GM19463 (cell line): ENCODE results near the gene TUFT1.

Source experiments
- ATAC-seq: cut with Tn5 transposase; IDR thresholded peaks from one replicate; pipeline ENCODE4 v1.9.1; 2021; ENCODE audit warnings: mild to moderate bottlenecking, moderate library complexity; ENCODE audit not compliant: unreplicated experiment

The TUFT1 gene

DNA sequence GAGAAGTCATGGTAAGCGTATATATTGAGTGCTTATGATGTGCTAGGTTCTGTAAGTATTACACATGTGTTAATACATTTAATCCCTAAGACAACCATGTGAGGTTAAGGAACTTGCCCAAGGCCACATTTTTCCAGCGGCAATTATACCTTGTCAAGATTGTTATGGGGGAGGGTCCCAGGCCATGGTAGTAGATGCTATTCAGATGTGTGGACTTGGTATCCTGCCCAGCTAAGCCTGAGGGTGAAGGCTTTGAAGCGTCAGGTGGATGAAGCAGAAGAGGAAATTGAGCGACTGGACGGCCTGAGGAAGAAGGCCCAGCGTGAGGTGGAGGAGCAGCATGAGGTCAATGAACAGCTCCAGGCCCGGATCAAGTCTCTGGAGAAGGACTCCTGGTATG, 3.6 kb upstream of the TUFT1 start:
- ATAC-seq: no peak

DNA sequence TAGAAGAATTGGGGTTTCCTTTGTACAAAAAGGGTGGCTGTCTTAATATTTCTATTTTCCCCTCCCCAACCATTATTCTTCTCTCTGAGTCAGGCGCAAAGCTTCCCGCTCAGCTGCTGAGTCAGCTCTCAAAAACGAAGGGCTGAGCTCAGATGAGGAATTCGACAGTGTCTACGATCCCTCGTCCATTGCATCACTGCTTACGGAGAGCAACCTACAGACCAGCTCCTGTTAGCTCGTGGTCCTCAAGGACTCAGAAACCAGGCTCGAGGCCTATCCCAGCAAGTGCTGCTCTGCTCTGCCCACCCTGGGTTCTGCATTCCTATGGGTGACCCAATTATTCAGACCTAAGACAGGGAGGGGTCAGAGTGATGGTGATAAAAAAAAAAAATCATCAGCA, 3.0 kb upstream of the TUFT1 start:
- ATAC-seq: no peak

- peak; percentile 44 for ATAC-seq
These were observed 638 bp upstream of the TUFT1 start for GRCh38 chr1:151539321-151540020.

- ATAC-seq: no peak
These were observed 871 bp downstream of the TUFT1 start for GRCh38 chr1:151540982-151541377.

DNA sequence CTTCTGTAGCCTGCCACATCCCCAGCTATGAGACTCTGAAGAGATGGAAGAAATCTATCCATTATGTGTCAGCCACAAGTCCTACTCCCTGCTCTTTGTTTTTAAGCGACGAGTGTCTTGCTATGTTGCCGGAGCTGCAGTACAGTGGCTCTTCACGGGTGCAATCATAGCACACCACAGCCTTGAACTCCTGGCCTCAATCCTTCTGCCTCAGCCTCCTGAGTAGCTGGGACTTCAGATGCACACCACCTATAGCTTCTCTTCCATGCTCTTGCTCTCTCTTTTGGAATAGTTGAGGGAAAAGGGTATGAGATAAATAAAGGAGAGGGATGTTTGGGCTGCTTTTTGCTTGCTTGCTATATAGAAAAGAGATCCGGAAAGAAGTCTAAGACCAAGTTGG, 1.6 kb downstream of the TUFT1 start:
- no peak for ATAC-seq

- no peak for ATAC-seq
These were observed 2.6 kb downstream of the TUFT1 start for GRCh38 chr1:151542710-151543129.

DNA sequence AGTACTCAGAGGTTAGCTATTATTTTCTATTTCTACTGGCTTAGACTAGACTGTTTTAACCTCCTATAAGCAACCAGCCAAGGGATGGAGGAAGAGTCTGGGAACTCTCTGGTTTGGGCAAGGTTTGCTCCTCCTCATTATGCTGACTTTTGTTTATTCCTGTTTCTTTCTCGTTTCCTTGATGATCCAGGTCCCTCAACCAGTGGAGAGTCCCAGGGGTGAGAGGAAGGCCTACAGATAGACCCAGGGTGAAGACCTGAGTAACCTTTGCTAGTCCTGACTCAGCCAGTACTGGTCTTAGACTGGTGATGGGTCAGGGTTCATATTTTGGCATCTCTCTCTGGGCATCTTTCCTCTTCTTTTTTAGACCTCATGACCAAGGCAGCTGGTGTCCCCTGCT, 5.4 kb downstream of the TUFT1 start:
- no peak for ATAC-seq

- ATAC-seq: no peak
These were observed 6.2 kb downstream of the TUFT1 start for GRCh38 chr1:151546011-151546925.

DNA sequence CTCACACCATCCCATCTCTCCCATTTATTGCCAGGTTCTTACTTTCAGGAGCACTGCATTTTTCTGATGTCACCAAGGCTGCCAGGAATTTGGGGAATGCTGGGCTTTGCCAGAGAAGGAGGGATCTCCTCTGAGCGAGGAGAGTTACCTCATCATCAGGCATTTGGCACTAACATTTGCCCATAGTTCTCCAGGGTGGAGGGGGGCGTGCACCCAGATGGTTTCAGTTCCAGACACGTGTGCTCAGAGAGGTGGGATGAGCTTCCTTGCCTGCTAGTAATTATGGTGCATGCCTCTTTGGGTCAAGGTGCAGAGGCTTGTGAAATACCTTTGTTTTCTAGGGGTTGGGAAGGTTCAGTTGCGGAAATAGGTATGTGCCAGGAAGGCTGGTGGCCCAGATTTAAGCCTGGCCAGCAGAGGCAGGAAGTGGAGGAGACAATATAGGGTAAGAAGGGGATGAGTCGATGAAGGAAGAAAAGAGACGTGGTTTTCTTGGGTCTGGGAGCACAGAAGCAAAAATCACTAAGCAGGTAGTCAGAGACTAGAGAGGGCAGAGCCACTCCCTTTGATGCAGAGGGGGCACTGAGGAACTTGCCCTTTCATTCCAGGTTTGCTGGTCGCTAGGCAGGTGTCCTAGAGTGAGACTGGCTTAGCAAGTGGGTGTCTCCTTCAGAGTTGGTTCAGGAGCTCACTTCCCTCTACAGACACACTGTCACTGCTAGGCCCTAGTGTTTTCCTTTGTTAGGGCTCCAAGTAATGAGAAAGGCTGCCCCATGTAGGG, 7.2 kb downstream of the TUFT1 start:
- ATAC-seq: no peak

DNA sequence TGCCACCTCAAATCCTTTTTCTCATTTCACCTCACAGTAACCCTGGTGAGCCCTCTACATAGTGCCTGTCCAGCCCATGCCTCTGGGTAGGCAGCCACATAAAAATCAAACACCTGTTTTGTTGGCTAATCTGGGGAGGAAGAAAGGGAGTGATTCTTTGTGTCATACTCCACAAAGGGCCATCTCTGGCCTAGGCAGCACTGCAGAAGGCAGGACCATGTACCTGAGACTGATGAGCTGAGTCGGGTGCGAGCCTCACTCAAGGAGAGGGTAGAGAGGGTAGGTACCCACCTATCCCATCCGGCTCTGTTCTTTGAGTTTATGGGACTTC, 7.8 kb downstream of the TUFT1 start:
- no peak for ATAC-seq

GRCh38 chr1:151549199-151549598, 9.1 kb downstream of the TUFT1 start:
- no peak for ATAC-seq

DNA sequence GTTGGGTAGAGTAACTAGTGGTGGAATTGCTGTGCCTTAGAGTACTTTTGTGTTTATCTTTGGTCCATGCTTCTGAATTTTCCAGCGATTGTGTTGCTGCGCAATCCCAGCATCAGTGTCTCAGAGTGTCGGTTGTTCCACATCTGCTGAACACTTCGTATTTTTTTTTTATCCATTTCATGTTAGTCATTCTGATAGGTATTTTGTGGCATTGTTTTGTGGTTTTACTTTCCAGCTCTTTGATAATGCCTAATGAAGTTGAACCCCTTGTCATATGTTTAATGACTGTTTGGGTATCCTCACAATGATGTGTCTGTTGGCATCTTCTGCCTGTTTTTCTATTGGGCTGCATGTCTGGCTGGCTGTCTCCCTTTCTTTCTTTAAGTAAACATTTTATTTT, 13.6 kb downstream of the TUFT1 start:
- ATAC-seq: no peak

GRCh38 chr1:151556052-151556451, 15.9 kb downstream of the TUFT1 start:
- no peak for ATAC-seq

DNA sequence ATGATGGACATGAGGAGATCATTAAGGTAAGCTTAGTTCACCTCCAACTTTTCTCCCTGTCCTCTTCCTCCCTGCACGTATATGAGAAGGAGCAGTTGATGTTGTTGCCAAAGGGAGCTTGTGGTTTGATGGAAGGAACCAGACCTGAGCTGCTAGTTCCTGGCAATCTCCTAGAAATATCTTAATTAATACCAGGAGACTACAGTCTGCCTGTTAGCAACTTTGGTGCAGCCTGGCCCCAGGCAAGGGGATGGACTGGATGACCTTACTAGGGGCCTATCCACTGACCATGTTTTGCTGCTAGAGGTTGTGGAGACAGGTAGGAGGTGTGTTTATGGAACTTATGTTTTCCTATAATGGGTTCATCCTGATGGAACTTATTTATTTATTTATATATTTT, 22.6 kb downstream of the TUFT1 start:
- ATAC-seq: no peak

- no peak for ATAC-seq
These were observed 23.3 kb downstream of the TUFT1 start for GRCh38 chr1:151563376-151563775.

- ATAC-seq: no peak
These were observed 25.5 kb downstream of the TUFT1 start for GRCh38 chr1:151565502-151566189.

GRCh38 chr1:151568626-151569088, 28.5 kb downstream of the TUFT1 start:
- ATAC-seq: no peak

DNA sequence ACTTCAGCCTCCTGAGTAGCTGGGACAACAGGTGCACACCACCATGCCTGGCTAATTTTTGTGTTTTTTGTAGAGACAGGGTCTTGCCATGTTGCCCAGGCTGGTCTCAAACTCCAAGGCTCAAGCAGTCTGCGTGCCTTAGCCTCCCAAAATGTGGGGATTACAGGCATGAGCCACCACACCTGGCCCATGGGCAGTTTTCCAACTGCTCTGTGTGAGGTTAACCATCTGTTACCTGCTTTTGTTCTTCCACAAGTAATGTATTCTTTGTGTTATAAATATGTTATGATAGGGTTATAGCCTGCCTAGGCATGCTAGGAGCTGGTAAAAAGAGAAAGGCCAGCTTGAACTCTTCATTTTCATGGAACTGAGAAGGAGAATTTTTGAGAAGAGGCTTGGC, 30.7 kb downstream of the TUFT1 start:
- ATAC-seq: no peak

DNA sequence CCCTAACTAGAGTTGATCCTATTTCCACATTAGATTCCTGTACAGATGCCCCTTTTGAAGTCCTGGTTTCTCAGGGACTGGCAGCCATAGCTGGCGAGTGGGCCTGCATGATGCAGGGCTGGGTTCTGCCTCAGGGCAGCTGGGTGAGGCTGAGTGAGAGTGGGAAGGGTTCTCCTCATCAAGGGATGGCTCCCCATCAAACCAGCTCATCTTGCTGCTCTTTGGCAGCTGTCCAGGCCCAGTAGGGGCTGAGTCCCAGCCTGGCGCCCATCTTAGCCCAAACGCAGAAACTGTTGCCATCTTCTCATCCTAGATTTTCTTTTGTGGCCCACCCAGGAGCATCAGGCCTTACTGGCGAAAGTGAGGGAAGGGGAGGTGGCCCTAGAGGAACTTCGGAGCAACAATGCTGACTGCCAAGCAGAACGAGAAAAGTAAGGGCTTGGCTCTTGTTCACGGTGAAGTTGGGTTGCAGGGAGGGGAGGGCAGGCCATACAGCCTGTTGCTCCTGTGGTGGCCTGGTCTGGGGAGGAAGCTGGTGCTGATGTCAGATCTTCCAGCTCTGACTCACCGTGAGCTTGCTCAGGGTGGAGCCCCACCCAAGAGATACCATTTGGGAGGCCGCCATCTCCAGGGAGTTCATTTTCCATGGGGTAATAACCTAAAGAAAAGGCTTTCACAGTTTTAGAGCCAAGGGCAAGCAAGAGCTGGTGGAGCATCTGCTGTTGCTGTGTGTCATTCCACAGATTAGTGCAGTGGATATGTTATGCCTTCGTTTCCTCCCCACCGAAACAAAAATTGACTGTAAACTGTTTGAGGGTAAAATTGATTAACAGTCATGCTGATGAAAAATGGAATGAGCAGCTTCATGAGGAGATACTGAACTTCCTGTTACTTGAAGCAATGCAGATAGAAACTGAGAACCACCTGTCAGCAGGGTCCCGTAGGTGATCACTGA, 34.7 kb downstream of the TUFT1 start:
- ATAC-seq: no peak

GRCh38 chr1:151577173-151577572, 37.1 kb downstream of the TUFT1 start:
- ATAC-seq: no peak
